ENCODE results near the gene PLOD3.

DNA sequence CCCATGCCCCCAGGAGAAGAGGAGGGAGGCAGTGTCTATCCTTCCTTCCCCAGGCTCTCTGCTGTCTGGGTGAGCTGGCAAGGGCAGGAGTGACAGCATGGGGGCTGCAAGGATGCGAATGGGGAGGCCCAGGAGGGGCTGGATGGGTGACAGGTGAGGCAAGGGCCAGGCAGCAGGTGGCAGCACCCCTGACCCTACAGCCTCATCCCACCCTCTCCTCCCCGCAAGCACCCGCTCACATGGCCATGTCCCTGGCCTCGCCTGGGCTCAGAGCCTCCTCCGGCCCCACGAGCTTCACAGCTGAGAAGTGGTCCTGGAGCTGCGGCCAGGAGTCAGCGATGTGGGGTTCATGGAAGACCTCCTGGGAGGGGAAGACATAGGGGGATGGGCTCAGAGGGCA lies 5.4 kb downstream of the PLOD3 start:
- TF ChIP-seq POLR2AphosphoS5 (IDR thresholded peaks at IDR 0.05) (no peak), POLR2A (IDR thresholded peaks at IDR 0.05) (no peak)
- TF ChIP-seq, protein P1, sequence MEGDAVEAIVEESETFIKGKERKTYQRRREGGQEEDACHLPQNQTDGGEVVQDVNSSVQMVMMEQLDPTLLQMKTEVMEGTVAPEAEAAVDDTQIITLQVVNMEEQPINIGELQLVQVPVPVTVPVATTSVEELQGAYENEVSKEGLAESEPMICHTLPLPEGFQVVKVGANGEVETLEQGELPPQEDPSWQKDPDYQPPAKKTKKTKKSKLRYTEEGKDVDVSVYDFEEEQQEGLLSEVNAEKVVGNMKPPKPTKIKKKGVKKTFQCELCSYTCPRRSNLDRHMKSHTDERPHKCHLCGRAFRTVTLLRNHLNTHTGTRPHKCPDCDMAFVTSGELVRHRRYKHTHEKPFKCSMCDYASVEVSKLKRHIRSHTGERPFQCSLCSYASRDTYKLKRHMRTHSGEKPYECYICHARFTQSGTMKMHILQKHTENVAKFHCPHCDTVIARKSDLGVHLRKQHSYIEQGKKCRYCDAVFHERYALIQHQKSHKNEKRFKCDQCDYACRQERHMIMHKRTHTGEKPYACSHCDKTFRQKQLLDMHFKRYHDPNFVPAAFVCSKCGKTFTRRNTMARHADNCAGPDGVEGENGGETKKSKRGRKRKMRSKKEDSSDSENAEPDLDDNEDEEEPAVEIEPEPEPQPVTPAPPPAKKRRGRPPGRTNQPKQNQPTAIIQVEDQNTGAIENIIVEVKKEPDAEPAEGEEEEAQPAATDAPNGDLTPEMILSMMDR (IDR thresholded peaks at IDR 0.05), result no peak
